GM12878 (cell line): ENCODE data around the gene SUCO. TPM values are rescaled to one million over a fixed set of nuclear protein-coding genes. Genes with fewer than 3 reads are reported as not detected.

Experiments
- ATAC-seq: fragments of 200-7000 bp; cut with Tn5 transposase; 3 replicates; pipeline ENCODE4 v1.9.1; 2020; ENCODE audit warnings: mild to moderate bottlenecking, moderate library complexity
- BruUV-seq: library from RNA; stranded (reverse); fragments of 400-500 nt; replicated peaks from 2 replicates; lab custom pipeline; 2021; lab: Mats Ljungman, UMichigan
- CTCF ChIA-PET: fragments of 300-600 bp; sonication (Branson Sonifier 250); formaldehyde crosslinking; extraction: SDS; loops from one replicate; lab custom pipeline; 2021; ENCODE audit warnings: inconsistent platforms; lab: Yijun Ruan, JAX
- POLR2A ChIA-PET: fragments of 350-600 bp; formaldehyde crosslinking; extraction: SDS; loops from one replicate; lab custom pipeline; 2021; ENCODE audit warnings: inconsistent platforms; lab: Charles Lee
- RAD21 ChIA-PET: fragments of 300-600 bp; sonication (Branson Sonifier 250); formaldehyde crosslinking; loops from one replicate; lab custom pipeline; 2023; ENCODE audit warnings: antibody characterized with exemption; ENCODE audit not compliant: unreplicated experiment; lab: Charles Lee
- SMC1A ChIA-PET: fragments of 300-600 bp; sonication (Branson Sonifier 250); formaldehyde crosslinking; loops from one replicate; lab custom pipeline; 2023; ENCODE audit not compliant: unreplicated experiment, uncharacterized antibody; lab: Charles Lee
- DNase-seq: peaks from one replicate; pipeline ENCODE4 v3.0.0-alpha.2; 2011; ENCODE audit warnings: low read depth, low spot score
- FAIRE-seq: peaks from 3 replicates; lab custom pipeline; 2011; peaks lifted over from hg19 to GRCh38; lab: Jason Lieb, UNC
- H2AFZ ChIP-seq: 2 replicates; pipeline ENCODE4 v1.6.0; 2011; ENCODE audit warnings: low read depth, low read length, control low read depth; ENCODE audit not compliant: control insufficient read depth
- H3K27ac ChIP-seq: 2 replicates; pipeline ENCODE4 v1.5.1; 2011; ENCODE audit warnings: control low read depth; ENCODE audit not compliant: control insufficient read depth, insufficient read depth
- H3K27me3 ChIP-seq, 2 experiments: replicated peaks in 1 of 2; 2 replicates each; pipeline versions ENCODE4 v1.6.0 to v1.6.1; 2011; ENCODE audit warnings: low read length in 1 of 2; ENCODE audit not compliant: control insufficient read depth in 2 of 2, insufficient read depth in 2 of 2
- H3K36me3 ChIP-seq, 2 experiments: 2 replicates each; pipeline ENCODE4 v1.5.1; 2011; ENCODE audit warnings: low read length in 1 of 2; ENCODE audit not compliant: control insufficient read depth in 2 of 2, insufficient read depth in 2 of 2
- H3K4me1 ChIP-seq: 2 replicates; pipeline ENCODE4 v1.6.1; 2011; ENCODE audit warnings: mild to moderate bottlenecking, low read length, moderate library complexity, mixed read lengths; ENCODE audit not compliant: control insufficient read depth, insufficient read depth
- H3K4me2 ChIP-seq: 2 replicates; pipeline ENCODE4 v1.6.0; 2011; ENCODE audit warnings: control low read depth; ENCODE audit not compliant: control insufficient read depth, insufficient read depth
- H3K4me3 ChIP-seq: fragments of 200-600 bp; sonication (generic); 2 replicates; pipeline ENCODE4 v1.5.1; 2016
- H3K79me2 ChIP-seq: 2 replicates; pipeline ENCODE4 v1.6.0; 2011; ENCODE audit warnings: low read length; ENCODE audit not compliant: control insufficient read depth, insufficient read depth
- H3K9ac ChIP-seq: 2 replicates; pipeline ENCODE4 v1.8.0; 2011; ENCODE audit warnings: low read length, control low read depth, mixed read lengths; ENCODE audit not compliant: control insufficient read depth, insufficient read depth
- H3K9me3 ChIP-seq: replicated peaks from 3 replicates; pipeline ENCODE4 v1.5.1; 2011; ENCODE audit warnings: mild to moderate bottlenecking, low read length; ENCODE audit not compliant: control insufficient read depth, insufficient read depth
- H4K20me1 ChIP-seq: 2 replicates; pipeline ENCODE4 v1.6.0; 2011; ENCODE audit not compliant: control insufficient read depth, insufficient read depth
- ATF2 ChIP-seq: IDR thresholded peaks from 2 replicates; pipeline ENCODE4 v1.6.1; 2012; ENCODE audit warnings: low read length, inconsistent platforms
- HCFC1 ChIP-seq: fragments of 150-350 bp; IDR thresholded peaks from 2 replicates; pipeline ENCODE4 v1.6.1; 2014; ENCODE audit warnings: low read length
- IRF3 ChIP-seq: fragments of 450-650 bp; IDR thresholded peaks from 2 replicates; pipeline ENCODE4 v1.6.1; 2014; ENCODE audit warnings: mild to moderate bottlenecking
- MYC ChIP-seq: IDR thresholded peaks from 2 replicates; pipeline ENCODE4 v1.6.1; 2011; ENCODE audit warnings: mild to moderate bottlenecking, low read length, moderate library complexity, inconsistent platforms; ENCODE audit not compliant: insufficient read depth, insufficient replicate concordance, insufficient read length, severe bottlenecking
- NBN ChIP-seq: fragments of 450-650 bp; IDR thresholded peaks from 2 replicates; pipeline ENCODE4 v1.6.1; 2016
- NR2F1 ChIP-seq: fragments of 450-650 bp; conservative IDR thresholded peaks from 2 replicates; pipeline ENCODE4 v1.6.1; 2017; ENCODE audit warnings: mild to moderate bottlenecking
- PAX5 ChIP-seq: IDR thresholded peaks from 2 replicates; pipeline ENCODE4 v1.6.1; 2011; ENCODE audit warnings: low read depth, low read length, borderline replicate concordance
- POLR2AphosphoS2 ChIP-seq: IDR thresholded peaks from 2 replicates; pipeline ENCODE4 v1.6.1; 2011; ENCODE audit warnings: low read depth, mild to moderate bottlenecking, low read length, improper control_type of control experiment, moderate library complexity
- RELB ChIP-seq: fragments of 450-650 bp; IDR thresholded peaks from 2 replicates; pipeline ENCODE4 v1.6.1; 2017; ENCODE audit warnings: low read depth, mild to moderate bottlenecking, moderate library complexity
- REST ChIP-seq: IDR thresholded peaks from 2 replicates; pipeline ENCODE4 v1.6.1; 2012; ENCODE audit warnings: mild to moderate bottlenecking, low read depth, low read length
- RFX5 ChIP-seq: IDR thresholded peaks from 2 replicates; pipeline ENCODE4 v1.6.1; 2011; ENCODE audit warnings: low read depth, low read length, improper control_type of control experiment
- RUNX3 ChIP-seq: IDR thresholded peaks from 2 replicates; pipeline ENCODE4 v1.6.1; 2012; ENCODE audit warnings: low read length, inconsistent platforms
- SMARCA5 ChIP-seq: fragments of 450-650 bp; IDR thresholded peaks from 2 replicates; pipeline ENCODE4 v1.6.1; 2017; ENCODE audit warnings: mild to moderate bottlenecking
- SUPT20H ChIP-seq: IDR thresholded peaks from 2 replicates; pipeline ENCODE4 v1.6.1; 2011; ENCODE audit warnings: low read depth, mild to moderate bottlenecking, low read length, moderate library complexity, borderline replicate concordance; ENCODE audit not compliant: control insufficient read depth
- TCF12 ChIP-seq: IDR thresholded peaks from 2 replicates; pipeline ENCODE4 v1.6.1; 2011; ENCODE audit warnings: low read depth, mild to moderate bottlenecking, low read length
- TCF3 ChIP-seq: IDR thresholded peaks from 2 replicates; pipeline ENCODE4 v1.6.1; 2012; ENCODE audit warnings: low read depth, mild to moderate bottlenecking, low read length, borderline replicate concordance; ENCODE audit not compliant: insufficient read depth
- YY1 ChIP-seq: IDR thresholded peaks from 2 replicates; pipeline ENCODE4 v1.6.1; 2011; ENCODE audit warnings: low read depth, mild to moderate bottlenecking, low read length
- ZNF622 ChIP-seq: fragments of 450-650 bp; IDR thresholded peaks from 2 replicates; pipeline ENCODE4 v1.6.1; 2017; ENCODE audit warnings: mild to moderate bottlenecking, inconsistent platforms
- WGBS: methylation state at CpG from one replicate; pipeline ENCODE4 v1.1.6; 2016; ENCODE audit warnings: low lambda C conversion rate; ENCODE audit not compliant: insufficient replicate concordance, insufficient coverage; ENCODE audit errors: missing lambda C conversion rate; 5-methylcytosine and 5-hydroxymethylcytosine counted together
- in situ Hi-C: fragments of 300-500 bp; cut with MboI; formaldehyde crosslinking; loops from 9 replicates; pipeline ENCODE4 v1.14.3; 2018; ENCODE audit warnings: mixed read lengths
- intact Hi-C: fragments of 100-400 bp; cut with micrococcal nuclease; formaldehyde crosslinking; loops from one replicate; pipeline ENCODE4 v1.14.2; 2022; ENCODE audit not compliant: unreplicated experiment
- polyA plus RNA-seq, 11 experiments: library from polyadenylated mRNA; depleted of rRNA in 4 of 11; unstranded in 6 of 11; stranded (reverse) in 5 of 11; fragments of >200 nt; fragmentation: Nextera tagmentation in 4 of 11; fragmentation: Illumina TruSeq in 1 of 11; extraction: Ambion mirVana in 4 of 11; extraction: Trizol in 1 of 11; gene quantifications; 1 replicate in 1 of 11; 2 replicates in 10 of 11; pipeline versions ENCODE4 v1.2.1 to v1.2.3, GENCODE V29; 2011 to 2016; ENCODE audit warnings: inconsistent platforms in 2 of 11, missing spikeins in 2 of 11, low read depth in 1 of 11
- total RNA-seq, 4 experiments: library from RNA; depleted of rRNA in 3 of 4; stranded (reverse); fragments of >200 nt in 3 of 4; fragmentation: Illumina TruSeq in 1 of 4; extraction: Trizol in 1 of 4; gene quantifications; 2 replicates each; pipeline versions ENCODE4 v1.2.1 to v1.2.3, GENCODE V29; 2013 to 2021

SUCO gene
- total and polyA plus RNA-seq, 10 of the 15 experiments (the other 5 are each of a cell fraction or from before 2014, with no cell fraction given) = 1.7 to 15.3 (median 8.4) TPM

- no peak for TF ChIP-seq RELB
- TF ChIP-seq NR2F1 = no peak
- TF ChIP-seq RUNX3 = no peak
- no peak for TF ChIP-seq SUPT20H
Measured at GRCh38 chr1:172599912-172600311, 67.0 kb downstream of the SUCO start (continued).

- no peaks in the 10 kb centered on the region for H3K9me3 ChIP-seq
- SMC1A ChIA-PET = no interaction called here
- H2AFZ ChIP-seq = no peak overlapping the region
- H3K4me3 ChIP-seq = no peak overlapping the region
- peaks cover 0 to 17% of the 10 kb centered on the region in 2 experiments; a peak in 1 of 4 replicates for H3K36me3 ChIP-seq
- H3K79me2 ChIP-seq = no peaks in the 10 kb centered on the region
- 100% methylated on average over 1 of the region's 1 CpG for WGBS
- DNase-seq (no peak), FAIRE-seq (no peak), ATAC-seq (no peak)
- no peaks in the 10 kb centered on the region for H3K4me1 ChIP-seq
- H3K9ac ChIP-seq = no peak overlapping the region
- intact Hi-C loops (no loop called here), in situ Hi-C loops (no loop called here)
- H3K4me2 ChIP-seq = no peak overlapping the region
- H3K27me3 ChIP-seq = no peaks in the 10 kb centered on the region
- POLR2A ChIA-PET = no interaction called here
- H4K20me1 ChIP-seq = no peaks in the 10 kb centered on the region
- no peak overlapping the region for H3K27ac ChIP-seq
- CTCF ChIA-PET = no interaction called here
- RAD21 ChIA-PET = no interaction called here
- no TSS peak for BruUV-seq
- TF ChIP-seq TCF12 (no peak), HCFC1 (no peak), NBN (no peak), POLR2AphosphoS2 (no peak), SUPT20H (no peak), PAX5 (no peak), ATF2 (no peak), SMARCA5 (no peak), REST (no peak), YY1 (no peak), ZNF622 (no peak), IRF3 (no peak), TCF3 (no peak), RFX5 (no peak), MYC (no peak)
Measured at GRCh38 chr1:172600615-172601014, 67.7 kb downstream of the SUCO start.
